Metanephros (tissue), 2 donors: Measurements from ENCODE around the gene GRAP. TPM values are rescaled to one million over a fixed set of nuclear protein-coding genes. Genes with fewer than 3 reads are reported as not detected.

Experiments used
- small RNA-seq: library from RNA; depleted of rRNA; stranded (forward); fragments of <200 nt; gene quantifications from one replicate; pipeline ENCODE3, GENCODE V24; 2014; ENCODE audit warnings: low replicate concordance
- total RNA-seq: library from RNA; depleted of rRNA; stranded (reverse); fragments of >200 nt; gene quantifications from one replicate; pipeline ENCODE4 v1.2.3, GENCODE V29; 2014

The GRAP gene
- 12.4 TPM for total RNA-seq

DNA sequence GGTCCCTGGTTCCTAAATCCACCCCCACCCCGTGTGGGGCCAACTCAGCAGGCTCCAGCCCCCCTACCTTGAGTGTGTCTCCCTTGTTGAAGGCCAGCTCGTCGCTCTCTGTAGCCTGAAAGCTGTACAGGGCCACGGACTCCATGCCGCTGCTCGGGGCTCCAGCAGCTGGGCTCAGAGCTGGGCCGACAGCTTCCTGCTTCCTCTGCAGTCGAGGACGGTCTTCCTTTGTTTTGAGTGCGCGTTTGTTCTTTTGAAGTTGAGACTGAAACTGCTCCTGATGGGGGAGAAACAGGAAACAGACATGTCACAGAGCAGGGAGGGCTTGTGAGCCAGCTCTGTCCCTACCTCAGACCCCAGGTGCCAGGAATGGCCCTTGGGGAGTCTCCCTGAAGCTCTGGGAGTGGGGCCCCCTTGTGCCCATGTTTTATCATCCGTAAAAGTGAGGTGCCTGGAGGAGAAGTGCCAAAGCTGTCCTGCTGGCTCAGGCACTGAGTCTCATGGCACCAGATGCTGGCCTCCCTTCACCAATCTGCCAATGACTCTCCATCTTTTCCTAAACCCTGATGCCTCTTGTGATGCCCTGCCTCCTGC, at the start of gene GRAP:
Gene GRAP (minus strand): TSS at position 176 of the 594 bp plus-strand sequence. CDS start 31 bp downstream, at position 145.

DNA sequence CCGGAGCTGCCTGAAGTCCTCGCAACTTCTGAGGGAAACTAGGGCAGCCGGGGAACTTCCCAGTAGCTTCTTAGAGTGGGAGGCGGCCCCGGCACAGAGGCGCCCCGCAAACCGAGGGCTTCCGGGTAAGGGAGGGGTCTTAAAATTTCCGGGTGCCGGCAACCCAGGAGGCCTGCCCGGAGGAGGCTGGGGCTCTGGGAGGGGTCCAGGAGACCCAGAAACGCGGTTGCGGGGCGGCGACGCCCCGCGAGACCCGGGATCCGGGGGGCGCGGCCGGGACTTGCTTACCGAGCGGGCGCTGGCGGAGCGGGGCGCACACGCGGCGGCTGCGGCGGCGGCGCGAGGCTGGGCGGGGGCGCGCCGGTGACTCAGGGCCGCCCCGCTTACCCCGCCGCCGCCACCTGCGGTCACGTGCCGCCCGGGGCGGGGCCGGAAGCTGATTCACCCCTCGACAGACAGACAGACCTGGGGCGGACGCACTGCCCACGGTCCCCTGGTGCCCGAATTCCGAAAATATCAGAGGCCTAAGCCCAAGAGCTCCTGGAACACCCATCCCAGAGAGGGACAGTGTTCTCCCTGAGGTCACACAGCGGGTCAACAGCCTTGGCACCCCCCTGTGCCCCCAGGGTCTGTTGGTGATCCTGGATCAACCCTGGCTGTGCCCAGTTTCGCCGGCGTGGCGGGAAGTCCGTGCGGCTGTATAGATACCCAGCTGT, 42.2 kb downstream of the GRAP start, which contains the start of gene FAM83G:
Gene FAM83G (minus strand): TSS at position 344 of the 716 bp plus-strand sequence. CDS start 723 bp downstream, outside the sequence.

Small RNA genes lying within 50 kb of the gene (small RNA-seq; reads per million reads assigned to genes)
- not detected for gene AC090286.3

Other genes with a start within 250 kb of the GRAP start
- gene PRPSAP2, start 188.8 kb downstream of the GRAP start, total RNA-seq: 42.6 TPM
- 0.82 TPM for gene SLC5A10, start 94.8 kb downstream of the GRAP start, total RNA-seq
- 10.3 TPM for gene FAM83G, start 42.2 kb downstream of the GRAP start, total RNA-seq
- gene GRAPL, start 80.6 kb upstream of the GRAP start, total RNA-seq: 3.0 TPM
- gene EPN2, start 190.4 kb upstream of the GRAP start, total RNA-seq: 71.7 TPM